Activated naive CD4-positive, alpha-beta T cell (primary cell): ENCODE data around the gene CYB5R3.
A peak's percentile ranks its signal among the peaks of the same experiment; 100 is the strongest.
"Not testable (repeated sequence)": the region's sequence is repeated elsewhere in the genome, so short reads cannot be mapped to it uniquely, and the experiment has no call there.

Source experiments
- DNase-seq, 4 experiments: peaks; one replicate each; lab custom pipeline; 2025; lab: John Stamatoyannopoulos, UW

Gene CYB5R3

GRCh38 chr22:42602470-42602869 lies 46.7 kb downstream of the CYB5R3 start:
- DNase-seq = no peak

GRCh38 chr22:42601879-42602465 lies 47.2 kb downstream of the CYB5R3 start:
- no peak for DNase-seq

- DNase-seq = no peak
Measured at GRCh38 chr22:42596863-42597530, 52.2 kb downstream of the CYB5R3 start.

DNA sequence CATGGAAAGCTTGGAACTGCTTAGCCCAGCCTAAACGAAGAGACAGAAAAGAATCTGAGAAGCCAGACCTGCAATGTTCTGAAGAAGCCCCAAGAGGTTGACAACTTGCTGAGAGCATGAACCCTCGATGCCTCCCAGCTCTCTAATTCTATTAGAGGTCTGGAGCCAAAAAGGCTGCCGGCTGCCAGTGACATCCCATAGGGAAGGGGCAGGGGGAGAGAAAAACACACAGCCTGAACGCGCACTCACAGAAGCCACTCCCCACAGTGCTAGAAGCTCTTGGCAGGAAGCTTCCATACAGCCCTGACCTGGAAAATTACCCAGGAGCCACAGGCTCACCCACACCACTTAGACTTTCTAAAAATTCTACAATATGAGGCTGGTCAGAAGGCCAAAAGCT lies 52.9 kb downstream of the CYB5R3 start:
- DNase-seq = no peak

- DNase-seq = no peak
Measured at GRCh38 chr22:42595434-42595833, 53.8 kb downstream of the CYB5R3 start.

GRCh38 chr22:42591987-42592386 lies 57.2 kb downstream of the CYB5R3 start:
- no peak for DNase-seq

DNA sequence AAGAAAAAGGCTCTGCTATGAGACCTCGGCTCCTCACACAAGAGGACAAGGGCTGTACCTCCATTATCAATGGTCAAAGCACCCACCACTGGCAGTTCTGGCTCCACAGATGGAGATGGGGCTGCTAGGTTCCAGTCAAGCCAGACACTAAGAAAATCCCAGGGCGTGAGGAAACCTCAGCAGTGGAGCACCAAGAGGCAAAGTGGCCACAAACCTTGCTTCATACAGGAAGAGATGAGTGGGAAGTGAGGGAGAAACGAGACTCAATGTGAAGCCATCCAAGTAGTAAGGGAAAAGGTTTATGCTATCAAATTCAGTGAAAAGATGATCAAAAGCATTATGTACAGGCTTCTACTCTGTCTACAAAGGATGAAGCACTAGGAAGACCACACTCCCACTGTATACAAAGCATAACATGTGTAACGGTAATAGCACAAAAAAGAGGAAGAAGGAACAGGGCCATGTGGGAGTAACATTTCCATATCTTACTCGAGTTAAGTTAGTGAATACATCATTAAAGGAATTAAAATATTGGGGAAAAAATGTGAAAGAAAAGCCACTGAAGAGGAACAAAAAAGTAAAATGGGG lies 61.5 kb downstream of the CYB5R3 start:
- no peak for DNase-seq

DNA sequence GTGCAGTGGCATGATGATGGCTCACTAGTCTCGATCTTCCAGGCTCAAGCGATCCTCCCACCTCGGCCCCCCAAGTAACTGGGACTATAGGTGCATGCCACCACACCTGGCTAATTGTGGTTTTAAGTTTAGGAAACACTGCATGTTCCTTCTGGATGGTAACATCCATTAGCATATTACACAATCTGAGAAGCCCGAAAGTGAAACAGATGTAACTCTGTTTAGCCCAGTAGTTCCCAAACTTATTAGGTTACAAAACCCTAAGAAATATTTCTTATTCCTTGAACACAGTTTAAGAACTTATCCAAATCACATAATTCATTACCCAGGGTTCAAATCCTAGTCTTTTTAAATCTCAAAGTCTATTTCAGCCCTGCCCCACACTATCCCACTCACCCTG lies 62.8 kb downstream of the CYB5R3 start:
- DNase-seq = no peak

DNA sequence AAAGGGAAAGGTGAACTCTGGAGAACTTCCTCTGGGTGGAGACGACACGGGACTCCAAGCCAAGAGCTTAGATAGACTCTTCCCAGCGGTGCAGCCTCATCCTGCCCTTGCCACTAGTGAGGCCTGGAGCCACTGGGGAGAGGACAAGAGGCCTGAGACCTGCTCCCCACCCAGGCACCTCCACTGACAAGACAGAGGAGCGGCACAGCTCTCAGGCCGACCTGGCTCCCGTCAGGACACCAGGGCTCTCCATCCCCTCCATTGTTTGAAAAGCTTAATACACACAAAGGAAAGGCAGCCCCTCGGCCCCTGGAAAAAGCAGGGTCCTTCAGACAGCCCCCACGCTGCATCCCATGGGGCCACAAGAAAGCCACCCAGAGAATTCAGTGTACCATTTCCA lies 64.1 kb downstream of the CYB5R3 start:
- no peak for DNase-seq

DNA sequence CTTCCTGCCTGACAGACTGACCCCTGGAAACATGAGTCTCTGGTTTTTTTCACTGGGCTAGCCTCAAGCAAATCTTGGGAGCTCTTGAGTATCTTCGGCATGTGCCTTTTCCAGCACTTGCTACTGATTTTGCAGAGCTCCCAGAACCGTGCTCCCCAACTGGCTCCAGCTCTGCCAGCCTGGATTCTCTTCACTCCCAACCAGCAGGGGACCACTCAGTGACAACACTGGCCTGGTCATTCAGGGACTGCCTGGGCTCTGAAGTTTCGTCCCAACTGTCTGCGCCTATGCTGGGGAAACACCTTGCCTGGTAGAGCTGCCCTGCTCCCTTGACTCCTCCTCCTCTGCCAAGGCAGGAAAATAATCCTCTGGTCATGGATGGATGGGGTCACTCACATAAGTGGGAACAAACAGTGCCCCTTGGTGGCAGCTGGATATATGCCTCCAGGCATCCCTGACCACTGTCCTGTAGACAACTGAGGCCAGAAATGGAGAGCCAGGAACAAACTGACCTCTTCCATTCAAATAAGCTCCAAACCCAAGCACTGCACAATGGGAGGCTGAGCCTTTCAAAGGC lies 64.7 kb downstream of the CYB5R3 start:
- no peak for DNase-seq

- no peak for DNase-seq
Measured at GRCh38 chr22:42582987-42583386, 66.2 kb downstream of the CYB5R3 start.

- DNase-seq = peak; percentile 62 to 81 (median 72)
Measured at GRCh38 chr22:42581762-42582716, 67.2 kb downstream of the CYB5R3 start.

GRCh38 chr22:42581194-42581761 lies 67.9 kb downstream of the CYB5R3 start:
- DNase-seq = not testable (repeated sequence)

DNA sequence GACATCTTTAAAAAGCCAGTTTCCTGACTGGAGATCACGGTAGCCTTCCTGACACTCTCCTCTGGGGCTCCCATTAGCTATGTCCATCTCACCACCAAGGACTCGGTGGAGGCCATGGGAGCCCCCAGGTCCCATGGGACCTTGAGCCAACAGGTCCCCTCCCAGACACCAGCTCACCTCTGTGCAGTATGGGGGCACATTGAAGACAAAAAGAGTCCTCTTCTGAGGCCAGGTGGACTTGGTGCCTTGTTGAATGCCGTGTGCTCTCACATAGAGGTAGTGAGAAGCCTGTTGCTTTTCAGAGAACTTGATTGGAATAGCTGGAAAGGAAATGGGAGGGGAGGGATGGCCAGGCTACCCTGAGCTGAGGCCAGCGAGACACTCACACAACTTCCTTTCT lies 69.2 kb downstream of the CYB5R3 start:
- not testable (repeated sequence) for DNase-seq

DNA sequence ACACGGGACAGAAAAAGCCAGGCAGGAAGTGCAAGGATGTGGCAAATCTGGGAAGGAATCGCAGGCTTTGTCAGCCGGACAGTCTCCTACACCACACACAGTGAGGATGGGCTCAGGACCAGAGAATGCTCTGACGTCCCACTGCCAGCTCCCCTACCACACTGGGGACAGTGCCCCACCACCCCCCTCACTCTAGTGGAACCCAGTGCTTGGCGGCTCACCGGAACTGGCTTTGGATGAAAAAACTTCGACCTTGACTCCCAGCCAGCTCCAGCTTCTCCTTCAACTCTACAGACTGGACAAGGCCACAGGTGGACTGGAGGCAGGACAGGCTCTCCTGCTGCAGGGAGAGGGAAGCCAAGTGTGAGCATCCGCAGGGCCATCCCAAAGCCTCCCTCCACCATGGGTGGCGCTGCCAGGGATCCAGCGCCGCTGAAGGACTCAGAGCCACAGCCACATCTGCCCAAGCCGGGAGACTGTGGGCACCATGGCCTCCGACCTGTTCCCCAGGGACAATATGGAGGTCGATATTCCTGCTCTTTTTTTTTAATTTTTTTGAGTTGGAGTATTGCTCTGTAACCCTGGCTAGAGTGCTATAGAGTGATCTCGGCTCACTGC lies 71.5 kb downstream of the CYB5R3 start:
- DNase-seq = no peak

DNA sequence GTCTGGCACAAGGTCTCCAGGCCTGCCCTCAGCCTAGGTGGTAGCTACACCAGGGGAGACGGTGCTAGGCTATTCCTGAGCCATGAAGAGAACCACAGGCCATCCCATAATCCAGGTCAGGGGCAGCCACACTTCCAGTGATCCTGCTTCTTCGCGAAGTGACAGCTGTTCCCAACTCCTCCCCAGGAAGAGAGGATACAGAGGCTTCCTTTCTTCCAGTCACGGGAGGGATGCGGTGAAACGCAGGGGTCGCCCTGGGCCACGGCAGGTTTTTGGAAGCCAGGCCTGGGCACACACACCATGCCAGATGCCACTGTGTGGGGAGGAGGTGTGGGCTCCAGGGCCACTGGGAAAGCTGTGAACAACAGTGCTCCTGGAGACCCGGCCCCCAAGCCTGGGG lies 72.1 kb downstream of the CYB5R3 start:
- DNase-seq = not testable (repeated sequence)

GRCh38 chr22:42575996-42576574 lies 73.1 kb downstream of the CYB5R3 start:
- not testable (repeated sequence) for DNase-seq

GRCh38 chr22:42574468-42574867 lies 74.7 kb downstream of the CYB5R3 start:
- DNase-seq = not testable (repeated sequence)

DNA sequence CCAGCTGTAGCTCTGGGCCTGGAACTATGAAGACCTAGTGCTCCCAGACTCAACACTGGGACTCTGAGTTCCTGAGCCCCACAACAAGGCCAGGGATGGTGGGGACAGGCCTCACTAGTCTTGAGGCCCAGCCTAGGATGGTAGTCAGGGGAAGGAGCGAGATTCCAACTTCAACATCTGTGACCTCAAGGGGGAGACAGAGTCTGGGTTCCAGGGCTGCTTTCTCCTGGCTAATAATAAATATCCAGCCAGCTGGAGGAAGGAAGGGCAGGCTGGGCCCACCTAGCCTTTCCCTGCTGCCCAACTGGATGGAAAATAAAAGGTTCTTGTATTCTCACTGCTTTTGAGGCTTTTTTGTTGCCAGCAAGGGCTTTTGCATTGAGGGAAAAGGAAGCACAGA lies 75.1 kb downstream of the CYB5R3 start:
- DNase-seq = not testable (repeated sequence)

DNA sequence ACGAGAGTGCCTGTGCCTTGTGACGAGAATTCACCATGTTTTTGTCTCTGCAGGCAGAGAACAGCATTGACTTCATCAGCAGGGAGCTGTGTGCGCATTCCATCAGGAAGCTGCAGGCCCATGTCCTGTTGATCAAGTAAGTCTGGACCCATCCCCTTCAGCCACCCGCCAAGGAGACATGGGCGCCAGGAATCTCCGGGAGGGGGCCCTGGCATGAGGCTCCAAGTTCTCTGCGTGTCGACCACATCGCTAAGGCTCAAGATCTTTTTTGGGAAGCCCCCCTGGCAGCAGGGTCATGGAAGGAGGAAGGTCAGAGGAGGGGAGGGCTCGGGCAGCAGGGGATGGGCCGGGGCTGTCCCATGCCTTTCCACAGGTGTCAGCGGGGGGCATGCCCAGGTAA lies 78.1 kb downstream of the CYB5R3 start:
- not testable (repeated sequence) for DNase-seq

DNA sequence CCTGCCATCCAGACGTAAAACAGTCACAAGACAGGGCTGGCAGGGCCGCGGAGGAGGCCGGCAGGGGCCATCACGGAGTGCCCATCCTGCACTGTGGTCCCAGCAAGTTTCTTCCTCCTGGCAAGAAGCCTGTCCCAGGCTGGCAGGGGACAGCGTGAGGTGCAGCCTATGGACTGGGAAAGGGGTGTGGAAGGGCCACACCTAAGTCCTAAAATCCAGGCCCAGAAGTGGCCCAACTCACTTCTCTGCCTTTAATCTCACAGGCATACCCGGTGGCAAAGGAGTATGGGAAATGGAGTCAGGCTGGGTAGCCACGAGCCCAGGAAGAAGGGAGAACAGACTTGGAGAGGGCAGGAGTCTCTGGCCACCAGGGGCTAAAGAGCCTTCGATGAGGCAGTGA lies 78.6 kb downstream of the CYB5R3 start:
- not testable (repeated sequence) for DNase-seq
